Mucosa of descending colon (tissue), 3 donors: ENCODE measurements around the gene SIL1. TPM values are rescaled to one million over a fixed set of nuclear protein-coding genes. Genes with fewer than 3 reads are reported as not detected.

Experiments used
- ATAC-seq: fragments of 200-7000 bp; cut with Tn5 transposase; one replicate; pipeline ENCODE4 v1.9.1; 2020; ENCODE audit warnings: mild to moderate bottlenecking, moderate library complexity
- DNase-seq, 3 donors: peaks; one replicate each; pipeline ENCODE4 v3.0.0-alpha.2; 2020
- H3K36me3 ChIP-seq: fragments of 200-600 bp; one replicate; pipeline ENCODE4 v1.8.0; 2021; ENCODE audit warnings: low read depth, mild to moderate bottlenecking
- H3K4me1 ChIP-seq: fragments of 200-600 bp; one replicate; pipeline ENCODE4 v1.8.0; 2021; ENCODE audit warnings: low read depth, mild to moderate bottlenecking
- H3K4me3 ChIP-seq: fragments of 200-600 bp; one replicate; pipeline ENCODE4 v1.8.0; 2021; ENCODE audit warnings: mild to moderate bottlenecking
- H3K9me3 ChIP-seq: fragments of 200-600 bp; one replicate; pipeline ENCODE4 v1.8.0; 2021; ENCODE audit warnings: mild to moderate bottlenecking
- intact Hi-C, 2 donors: fragments of 100-400 bp; cut with DNase I in 1 of 2; cut with micrococcal nuclease in 1 of 2; formaldehyde crosslinking; loops; one replicate each; pipeline versions ENCODE4 v1.11.0 to v1.11.1; 2022; cut with DNase I, micrococcal nuclease
- total RNA-seq, 3 donors: library from RNA; stranded (reverse); fragmentation: NEBNext Ultra II Directional in 2 of 3; extraction: Animal tissue kit (Norgen Biotek cat#: 25700) in 2 of 3; gene quantifications; one replicate each; pipeline versions ENCODE4 v1.2.1 to v1.2.4, GENCODE V29; 2021 to 2023
- TF ChIP-seq, protein P1 (sequence below): fragments of 200-600 bp; IDR thresholded peaks from one replicate; pipeline ENCODE4 v1.8.0; 2022; ENCODE audit warnings: antibody characterized with exemption, mild to moderate bottlenecking
- donor health status: DM: no; HTN: no; CAD: no; lungs with moderate emphysema.
- donor health status: DM: no; HTN: no; CAD: no.
- donor health status: DM: no; HTN: yes; CAD: no.

Gene SIL1
- total RNA-seq, 3 donors from 2014 or later = 35.2 to 35.8 (median 35.6) TPM

DNA sequence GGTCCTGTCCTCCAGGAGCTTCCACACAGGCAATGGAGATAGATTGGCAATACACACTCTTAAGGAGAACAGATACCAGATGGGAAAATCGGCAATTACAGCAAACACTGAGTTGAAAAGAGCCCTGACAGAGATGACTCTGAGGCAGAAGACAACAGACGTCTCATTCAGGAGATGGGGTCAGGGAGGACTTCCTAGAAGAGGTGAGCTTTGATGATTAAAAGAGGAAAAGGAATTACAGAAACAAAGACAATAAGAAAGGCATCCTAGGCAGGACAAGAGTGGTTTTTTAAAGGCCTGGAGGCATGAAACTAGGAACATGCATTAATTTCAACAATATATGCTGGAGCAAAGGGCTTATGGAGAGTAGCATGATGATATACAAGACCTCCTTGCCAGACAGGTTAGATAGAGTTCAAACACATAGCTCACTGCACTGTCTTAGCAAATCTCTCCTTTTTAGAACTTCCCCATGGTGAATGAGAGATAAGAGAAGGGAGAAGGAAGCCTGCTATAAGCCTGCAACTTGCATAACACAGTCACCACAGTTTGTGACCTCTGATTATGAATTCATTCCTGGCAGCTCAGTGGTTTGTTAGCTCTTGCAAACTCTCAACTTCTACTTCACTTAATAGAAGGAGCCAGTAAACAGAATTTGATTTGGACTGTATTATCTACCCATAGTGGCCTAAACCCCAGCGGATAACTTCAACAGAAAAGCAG is 48.5 kb downstream of the SIL1 start:
- ATAC-seq (peak; percentile 45), DNase-seq (no peak)
- no peaks in the 10 kb centered on the region for H3K9me3 ChIP-seq
- no peaks in the 10 kb centered on the region for H3K4me1 ChIP-seq
- no peaks in the 10 kb centered on the region for H3K36me3 ChIP-seq
- TF ChIP-seq, protein P1, sequence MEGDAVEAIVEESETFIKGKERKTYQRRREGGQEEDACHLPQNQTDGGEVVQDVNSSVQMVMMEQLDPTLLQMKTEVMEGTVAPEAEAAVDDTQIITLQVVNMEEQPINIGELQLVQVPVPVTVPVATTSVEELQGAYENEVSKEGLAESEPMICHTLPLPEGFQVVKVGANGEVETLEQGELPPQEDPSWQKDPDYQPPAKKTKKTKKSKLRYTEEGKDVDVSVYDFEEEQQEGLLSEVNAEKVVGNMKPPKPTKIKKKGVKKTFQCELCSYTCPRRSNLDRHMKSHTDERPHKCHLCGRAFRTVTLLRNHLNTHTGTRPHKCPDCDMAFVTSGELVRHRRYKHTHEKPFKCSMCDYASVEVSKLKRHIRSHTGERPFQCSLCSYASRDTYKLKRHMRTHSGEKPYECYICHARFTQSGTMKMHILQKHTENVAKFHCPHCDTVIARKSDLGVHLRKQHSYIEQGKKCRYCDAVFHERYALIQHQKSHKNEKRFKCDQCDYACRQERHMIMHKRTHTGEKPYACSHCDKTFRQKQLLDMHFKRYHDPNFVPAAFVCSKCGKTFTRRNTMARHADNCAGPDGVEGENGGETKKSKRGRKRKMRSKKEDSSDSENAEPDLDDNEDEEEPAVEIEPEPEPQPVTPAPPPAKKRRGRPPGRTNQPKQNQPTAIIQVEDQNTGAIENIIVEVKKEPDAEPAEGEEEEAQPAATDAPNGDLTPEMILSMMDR = no peak
- intact Hi-C loops = no loop called here
- no peak overlapping the region for H3K4me3 ChIP-seq

DNA sequence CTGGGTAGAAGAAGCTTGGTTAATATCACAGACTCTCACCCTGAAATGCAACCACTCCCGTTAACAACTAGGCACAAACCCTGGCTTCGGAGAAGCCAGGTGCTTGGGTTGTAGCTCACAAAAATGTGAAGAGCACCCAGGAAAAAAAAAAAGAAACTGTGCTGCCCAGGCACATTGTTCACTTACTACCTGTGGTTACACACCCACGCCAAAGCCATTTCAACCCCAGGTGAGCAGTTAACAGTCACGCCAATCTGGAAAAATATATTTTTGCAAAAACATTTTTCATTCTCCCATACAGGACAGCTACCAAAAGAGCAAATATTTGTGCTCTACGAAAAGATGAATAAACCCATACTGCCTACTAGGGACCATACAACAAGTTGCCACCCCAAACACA is 49.2 kb downstream of the SIL1 start:
- intact Hi-C loops = no loop called here
- no peak overlapping the region for H3K4me3 ChIP-seq
- TF ChIP-seq, protein P1 = no peak
- H3K9me3 ChIP-seq = no peaks in the 10 kb centered on the region
- no peak for DNase-seq
- H3K4me1 ChIP-seq = no peaks in the 10 kb centered on the region
- no peaks in the 10 kb centered on the region for H3K36me3 ChIP-seq
- ATAC-seq = no peak

DNA sequence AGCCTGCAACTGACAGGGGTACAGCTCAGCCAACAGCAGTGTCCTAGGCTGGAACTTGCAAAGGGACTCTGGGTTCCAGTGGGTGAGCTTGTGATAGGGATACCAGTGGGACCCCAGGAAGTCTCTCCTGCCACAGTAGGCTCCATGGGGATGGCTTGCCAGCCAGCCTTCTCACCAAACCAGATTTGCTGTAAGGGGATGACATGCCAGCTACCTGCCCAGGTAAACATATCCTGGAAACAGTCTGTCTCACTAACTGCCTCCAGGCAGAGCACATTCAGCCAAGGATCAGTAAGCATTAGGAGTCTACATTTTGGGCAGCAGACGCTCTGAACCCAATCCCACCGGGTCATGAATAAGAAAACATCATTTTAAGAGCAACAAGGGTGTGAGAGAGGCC is 49.9 kb downstream of the SIL1 start:
- H3K36me3 ChIP-seq = no peaks in the 10 kb centered on the region
- intact Hi-C loops = no loop called here
- H3K4me1 ChIP-seq = no peaks in the 10 kb centered on the region
- TF ChIP-seq, protein P1 = no peak
- peak; percentile 34 for ATAC-seq
- no peak overlapping the region for H3K4me3 ChIP-seq
- H3K9me3 ChIP-seq = no peaks in the 10 kb centered on the region
- DNase-seq = no peak

DNA sequence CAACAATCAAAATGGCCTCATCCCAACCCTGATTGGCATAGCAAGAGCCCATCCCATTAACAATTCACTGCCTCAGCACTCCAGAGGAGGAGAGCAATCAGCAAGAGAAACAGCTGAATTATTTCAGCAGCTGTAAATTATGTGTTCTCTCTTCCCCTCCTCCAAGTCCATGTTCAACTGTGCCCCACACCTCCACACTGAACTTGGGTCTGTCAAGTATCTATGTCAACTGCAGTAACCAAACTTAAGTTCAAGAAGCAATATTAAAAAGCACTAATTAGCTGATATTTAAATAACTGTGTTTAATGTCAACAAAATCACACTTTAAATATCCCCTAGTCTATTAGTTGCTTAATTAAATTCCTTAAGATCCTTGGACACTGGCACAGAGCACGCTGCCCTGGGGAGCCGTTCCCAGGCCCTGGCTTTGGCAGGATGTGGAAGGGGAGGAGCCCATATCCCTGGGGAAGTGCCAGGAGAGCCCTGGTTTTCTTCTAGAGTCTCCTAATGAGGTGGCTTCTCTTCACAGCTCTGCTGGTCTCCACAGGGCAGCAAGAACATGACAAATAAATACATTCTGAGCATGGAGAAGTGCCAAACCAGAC is 50.6 kb downstream of the SIL1 start:
- H3K36me3 ChIP-seq = no peaks in the 10 kb centered on the region
- H3K4me3 ChIP-seq = no peak overlapping the region
- no peaks in the 10 kb centered on the region for H3K9me3 ChIP-seq
- H3K4me1 ChIP-seq = no peaks in the 10 kb centered on the region
- ATAC-seq (peak; percentile 85), DNase-seq (peak; percentile 55 to 64 (median 62))
- TF ChIP-seq, protein P1 = no peak
- intact Hi-C loops = no loop called here

DNA sequence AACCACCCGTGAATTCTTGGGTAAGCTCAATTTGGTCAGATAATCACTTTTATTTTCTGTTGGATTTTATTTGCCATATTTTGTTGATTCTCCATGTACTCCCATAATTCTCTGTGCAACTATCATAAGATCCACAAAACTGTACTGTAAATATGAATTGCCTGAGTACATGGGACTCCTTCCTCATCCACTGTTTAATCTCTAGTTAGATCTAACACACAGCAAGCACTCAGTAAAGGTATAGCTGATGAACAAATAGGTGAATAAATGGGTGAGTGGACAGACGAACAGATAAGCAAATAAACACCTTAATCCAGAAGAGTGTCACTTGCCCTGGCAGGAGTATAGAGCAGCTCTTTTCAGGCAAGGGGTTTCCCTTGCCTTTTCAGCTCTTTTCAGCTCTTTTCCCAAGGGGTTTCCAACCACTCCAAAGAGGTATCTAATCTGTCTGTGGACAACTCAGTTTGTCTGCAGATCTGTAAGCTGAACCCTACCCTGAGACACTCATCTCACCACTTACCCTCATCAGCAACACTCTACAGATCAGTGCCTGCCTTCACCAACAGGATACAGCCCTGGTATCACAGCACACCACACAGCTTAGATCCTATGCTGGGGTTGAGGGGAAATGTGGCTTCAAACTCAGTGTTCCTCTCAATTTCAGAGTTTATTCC is 51.2 kb downstream of the SIL1 start:
- intact Hi-C loops = no loop called here
- H3K36me3 ChIP-seq = no peaks in the 10 kb centered on the region
- no peak overlapping the region for H3K4me3 ChIP-seq
- H3K4me1 ChIP-seq = no peaks in the 10 kb centered on the region
- ATAC-seq = peak; percentile 34
- no peaks in the 10 kb centered on the region for H3K9me3 ChIP-seq
- TF ChIP-seq, protein P1 = no peak
- DNase-seq = no peak
